ENCODE results near the gene ZBTB7A.

DNA sequence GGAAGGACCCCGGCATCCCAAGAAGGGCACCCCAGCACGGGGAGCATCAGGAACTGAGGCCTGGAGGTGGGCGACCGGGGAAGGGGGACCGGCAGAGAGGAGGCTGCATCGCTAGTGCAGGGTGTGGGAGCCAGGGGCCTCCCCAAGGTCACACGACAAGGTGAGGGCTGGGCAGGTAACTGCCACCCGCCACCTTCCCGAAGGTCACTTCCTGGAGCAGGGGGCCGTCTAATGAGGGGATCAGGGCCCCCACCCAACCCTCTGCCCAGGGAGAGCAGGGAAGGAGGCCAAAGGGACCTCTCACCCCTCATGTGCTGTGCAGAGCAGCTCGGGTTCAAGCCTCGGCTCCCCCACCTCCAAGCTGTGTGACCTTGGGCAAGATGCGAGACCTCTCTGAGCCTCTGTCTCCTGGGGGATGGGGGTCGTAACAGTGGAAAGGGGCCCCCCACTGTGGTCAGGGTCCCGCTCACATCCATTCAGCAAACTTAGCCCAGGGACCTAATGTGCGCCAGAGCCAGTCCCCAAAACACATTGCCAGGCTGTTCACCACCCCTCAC, 6.0 kb downstream of the ZBTB7A start:
- TF ChIP-seq POLR2AphosphoS5 (IDR thresholded peaks at IDR 0.05; ENCODE audit: low read depth, low read length) (no peak), FOSL1 (IDR thresholded peaks at IDR 0.05; ENCODE audit: low read depth) (no peak), POLR2A (IDR thresholded peaks at IDR 0.05; ENCODE audit: borderline replicate concordance, extremely low read depth, insufficient read depth, insufficient read length) (no peak), RAD21 (IDR thresholded peaks at IDR 0.05; ENCODE audit: low read depth) (no peak), SIN3A (IDR thresholded peaks at IDR 0.05; ENCODE audit: low read depth) (no peak), SP1 (IDR thresholded peaks at IDR 0.05; ENCODE audit: low read depth) (no peak), CEBPB (IDR thresholded peaks at IDR 0.05; ENCODE audit: low read depth) (no peak), EZH2 (IDR thresholded peaks at IDR 0.05) (no peak), ELF1 (IDR thresholded peaks at IDR 0.05; ENCODE audit: borderline replicate concordance, low read depth) (no peak)
- TF ChIP-seq, protein P1, sequence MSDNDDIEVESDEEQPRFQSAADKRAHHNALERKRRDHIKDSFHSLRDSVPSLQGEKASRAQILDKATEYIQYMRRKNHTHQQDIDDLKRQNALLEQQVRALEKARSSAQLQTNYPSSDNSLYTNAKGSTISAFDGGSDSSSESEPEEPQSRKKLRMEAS (IDR thresholded peaks at IDR 0.05) = no peak
- TF ChIP-seq, protein P2, sequence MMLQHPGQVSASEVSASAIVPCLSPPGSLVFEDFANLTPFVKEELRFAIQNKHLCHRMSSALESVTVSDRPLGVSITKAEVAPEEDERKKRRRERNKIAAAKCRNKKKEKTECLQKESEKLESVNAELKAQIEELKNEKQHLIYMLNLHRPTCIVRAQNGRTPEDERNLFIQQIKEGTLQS (IDR thresholded peaks at IDR 0.05) = no peak
- TF ChIP-seq, protein P3, sequence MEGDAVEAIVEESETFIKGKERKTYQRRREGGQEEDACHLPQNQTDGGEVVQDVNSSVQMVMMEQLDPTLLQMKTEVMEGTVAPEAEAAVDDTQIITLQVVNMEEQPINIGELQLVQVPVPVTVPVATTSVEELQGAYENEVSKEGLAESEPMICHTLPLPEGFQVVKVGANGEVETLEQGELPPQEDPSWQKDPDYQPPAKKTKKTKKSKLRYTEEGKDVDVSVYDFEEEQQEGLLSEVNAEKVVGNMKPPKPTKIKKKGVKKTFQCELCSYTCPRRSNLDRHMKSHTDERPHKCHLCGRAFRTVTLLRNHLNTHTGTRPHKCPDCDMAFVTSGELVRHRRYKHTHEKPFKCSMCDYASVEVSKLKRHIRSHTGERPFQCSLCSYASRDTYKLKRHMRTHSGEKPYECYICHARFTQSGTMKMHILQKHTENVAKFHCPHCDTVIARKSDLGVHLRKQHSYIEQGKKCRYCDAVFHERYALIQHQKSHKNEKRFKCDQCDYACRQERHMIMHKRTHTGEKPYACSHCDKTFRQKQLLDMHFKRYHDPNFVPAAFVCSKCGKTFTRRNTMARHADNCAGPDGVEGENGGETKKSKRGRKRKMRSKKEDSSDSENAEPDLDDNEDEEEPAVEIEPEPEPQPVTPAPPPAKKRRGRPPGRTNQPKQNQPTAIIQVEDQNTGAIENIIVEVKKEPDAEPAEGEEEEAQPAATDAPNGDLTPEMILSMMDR (IDR thresholded peaks at IDR 0.05 in 2 of 3, conservative IDR thresholded peaks at IDR 0.05 in 1 of 3; ENCODE audit: borderline replicate concordance in 1 of 3, insufficient read depth in 1 of 3, low read depth in 2 of 3, low read length in 2 of 3) = no peak
- TF ChIP-seq, protein P4, sequence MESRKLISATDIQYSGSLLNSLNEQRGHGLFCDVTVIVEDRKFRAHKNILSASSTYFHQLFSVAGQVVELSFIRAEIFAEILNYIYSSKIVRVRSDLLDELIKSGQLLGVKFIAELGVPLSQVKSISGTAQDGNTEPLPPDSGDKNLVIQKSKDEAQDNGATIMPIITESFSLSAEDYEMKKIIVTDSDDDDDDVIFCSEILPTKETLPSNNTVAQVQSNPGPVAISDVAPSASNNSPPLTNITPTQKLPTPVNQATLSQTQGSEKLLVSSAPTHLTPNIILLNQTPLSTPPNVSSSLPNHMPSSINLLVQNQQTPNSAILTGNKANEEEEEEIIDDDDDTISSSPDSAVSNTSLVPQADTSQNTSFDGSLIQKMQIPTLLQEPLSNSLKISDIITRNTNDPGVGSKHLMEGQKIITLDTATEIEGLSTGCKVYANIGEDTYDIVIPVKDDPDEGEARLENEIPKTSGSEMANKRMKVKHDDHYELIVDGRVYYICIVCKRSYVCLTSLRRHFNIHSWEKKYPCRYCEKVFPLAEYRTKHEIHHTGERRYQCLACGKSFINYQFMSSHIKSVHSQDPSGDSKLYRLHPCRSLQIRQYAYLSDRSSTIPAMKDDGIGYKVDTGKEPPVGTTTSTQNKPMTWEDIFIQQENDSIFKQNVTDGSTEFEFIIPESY (IDR thresholded peaks at IDR 0.05; ENCODE audit: extremely low read depth, insufficient replicate concordance, low read length) = no peak
- TF ChIP-seq, protein P5, sequence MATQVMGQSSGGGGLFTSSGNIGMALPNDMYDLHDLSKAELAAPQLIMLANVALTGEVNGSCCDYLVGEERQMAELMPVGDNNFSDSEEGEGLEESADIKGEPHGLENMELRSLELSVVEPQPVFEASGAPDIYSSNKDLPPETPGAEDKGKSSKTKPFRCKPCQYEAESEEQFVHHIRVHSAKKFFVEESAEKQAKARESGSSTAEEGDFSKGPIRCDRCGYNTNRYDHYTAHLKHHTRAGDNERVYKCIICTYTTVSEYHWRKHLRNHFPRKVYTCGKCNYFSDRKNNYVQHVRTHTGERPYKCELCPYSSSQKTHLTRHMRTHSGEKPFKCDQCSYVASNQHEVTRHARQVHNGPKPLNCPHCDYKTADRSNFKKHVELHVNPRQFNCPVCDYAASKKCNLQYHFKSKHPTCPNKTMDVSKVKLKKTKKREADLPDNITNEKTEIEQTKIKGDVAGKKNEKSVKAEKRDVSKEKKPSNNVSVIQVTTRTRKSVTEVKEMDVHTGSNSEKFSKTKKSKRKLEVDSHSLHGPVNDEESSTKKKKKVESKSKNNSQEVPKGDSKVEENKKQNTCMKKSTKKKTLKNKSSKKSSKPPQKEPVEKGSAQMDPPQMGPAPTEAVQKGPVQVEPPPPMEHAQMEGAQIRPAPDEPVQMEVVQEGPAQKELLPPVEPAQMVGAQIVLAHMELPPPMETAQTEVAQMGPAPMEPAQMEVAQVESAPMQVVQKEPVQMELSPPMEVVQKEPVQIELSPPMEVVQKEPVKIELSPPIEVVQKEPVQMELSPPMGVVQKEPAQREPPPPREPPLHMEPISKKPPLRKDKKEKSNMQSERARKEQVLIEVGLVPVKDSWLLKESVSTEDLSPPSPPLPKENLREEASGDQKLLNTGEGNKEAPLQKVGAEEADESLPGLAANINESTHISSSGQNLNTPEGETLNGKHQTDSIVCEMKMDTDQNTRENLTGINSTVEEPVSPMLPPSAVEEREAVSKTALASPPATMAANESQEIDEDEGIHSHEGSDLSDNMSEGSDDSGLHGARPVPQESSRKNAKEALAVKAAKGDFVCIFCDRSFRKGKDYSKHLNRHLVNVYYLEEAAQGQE (IDR thresholded peaks at IDR 0.05; ENCODE audit: low read depth) = no peak
